Osteoblast (primary cell): ENCODE results near the gene GRIK2. TPM values are rescaled to one million over a fixed set of nuclear protein-coding genes. Genes with fewer than 3 reads are reported as not detected.

Experiments used
- DNase-seq: peaks from one replicate; pipeline ENCODE4 v3.0.0; 2011; ENCODE audit warnings: low spot score, mixed read lengths; ENCODE audit not compliant: insufficient read length; ENCODE audit errors: missing footprints
- H2AFZ ChIP-seq: 2 replicates; pipeline ENCODE4 v1.6.0; 2011; ENCODE audit warnings: mild to moderate bottlenecking, low read length
- H3K27ac ChIP-seq: 2 replicates; pipeline ENCODE4 v1.5.1; 2011; ENCODE audit warnings: mild to moderate bottlenecking, low read depth, low read length, moderate library complexity
- H3K27me3 ChIP-seq: 2 replicates; pipeline ENCODE4 v1.6.0; 2012; ENCODE audit warnings: mild to moderate bottlenecking, control low read depth, inconsistent platforms, low read length, moderate library complexity; ENCODE audit not compliant: insufficient read depth
- H3K36me3 ChIP-seq: 2 replicates; pipeline ENCODE4 v1.5.1; 2011; ENCODE audit warnings: mild to moderate bottlenecking, low read length, control low read depth, moderate library complexity; ENCODE audit not compliant: insufficient read depth
- H3K4me1 ChIP-seq: 2 replicates; pipeline ENCODE4 v1.5.1; 2011; ENCODE audit warnings: mild to moderate bottlenecking, low read length, control low read depth, moderate library complexity; ENCODE audit not compliant: insufficient read depth
- H3K4me2 ChIP-seq: 2 replicates; pipeline ENCODE4 v1.6.0; 2011; ENCODE audit warnings: mild to moderate bottlenecking, low read length; ENCODE audit not compliant: insufficient read depth
- H3K4me3 ChIP-seq: fragments of 200-600 bp; sonication (generic); 3 replicates; pipeline ENCODE4 v1.5.1; 2012; ENCODE audit warnings: mild to moderate bottlenecking, low read length, inconsistent platforms; ENCODE audit not compliant: insufficient read depth
- H3K79me2 ChIP-seq: 2 replicates; pipeline ENCODE4 v1.6.0; 2012; ENCODE audit warnings: mild to moderate bottlenecking, low read length, control low read depth, inconsistent platforms; ENCODE audit not compliant: insufficient read depth
- H3K9me3 ChIP-seq: 2 replicates; pipeline ENCODE4 v1.5.1; 2011; ENCODE audit warnings: low read depth, low read length, control low read depth
- H4K20me1 ChIP-seq: 2 replicates; pipeline ENCODE4 v1.6.0; 2012; ENCODE audit warnings: mild to moderate bottlenecking, low read length, control low read depth; ENCODE audit not compliant: insufficient read depth
- total RNA-seq: library from RNA; depleted of rRNA; stranded (reverse); fragments of >200 nt; gene quantifications from 2 replicates; pipeline ENCODE4 v1.2.3, GENCODE V29; 2012
- TF ChIP-seq, protein P1 (sequence below): IDR thresholded peaks from 2 replicates; pipeline ENCODE4 v1.5.1; 2011; ENCODE audit warnings: mild to moderate bottlenecking, low read depth, low read length, moderate library complexity; ENCODE audit errors: extremely low read depth

GRIK2 gene
- total RNA-seq, 1 donor = 0.72 TPM

DNA sequence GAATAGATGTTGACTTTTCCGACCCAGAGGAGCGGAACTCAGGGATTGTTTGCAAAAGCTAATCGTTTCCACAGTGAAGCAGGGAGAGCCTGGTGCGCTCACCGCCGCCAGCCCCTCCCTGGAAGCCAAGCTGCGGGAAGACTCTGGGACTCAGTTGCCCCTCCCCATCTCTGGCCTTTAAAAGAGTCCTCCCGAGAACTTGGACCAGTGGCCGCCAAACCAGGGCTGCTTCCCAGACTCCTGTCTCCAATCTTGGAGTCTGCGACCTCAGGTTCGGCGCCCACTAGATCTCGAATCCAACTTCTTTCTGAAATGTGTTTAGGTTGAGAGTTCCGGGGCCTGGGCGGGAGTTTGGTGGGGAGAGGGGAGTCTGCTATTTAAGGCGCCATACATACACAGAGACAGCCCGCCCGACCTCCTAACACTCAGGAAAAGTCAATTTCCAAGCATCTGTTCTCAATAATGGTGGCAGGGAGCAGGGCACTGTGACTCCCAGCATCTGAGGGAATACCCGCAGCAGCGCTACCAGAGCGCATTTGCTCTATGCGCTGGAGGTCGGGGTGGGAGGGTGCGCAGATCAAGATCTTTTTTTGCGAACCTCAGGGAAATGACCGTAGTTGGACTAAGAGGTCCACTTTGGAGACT lies 800 bp upstream of the GRIK2 start:
- H3K27ac ChIP-seq = no peak overlapping the region

DNA sequence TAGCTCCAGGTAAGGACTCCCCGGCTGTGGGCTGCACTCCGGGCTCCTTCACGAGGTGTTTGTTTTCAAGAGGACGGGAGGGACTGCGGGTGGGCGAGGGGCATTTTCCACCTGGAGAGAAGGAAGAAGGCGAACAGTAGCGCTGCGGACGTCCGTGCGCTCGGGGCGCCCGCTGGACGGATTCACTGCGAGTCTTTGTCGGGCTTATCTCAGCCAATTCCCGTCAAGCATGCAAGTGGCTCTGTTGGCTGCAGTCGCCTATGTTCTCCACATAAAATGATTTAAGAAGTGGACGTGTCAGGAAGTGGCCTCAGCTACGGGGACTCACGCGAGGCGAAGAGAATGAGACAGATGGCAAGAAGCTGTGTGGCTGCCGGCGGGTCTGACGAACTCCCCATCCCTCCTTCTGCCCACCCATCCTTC lies 332 bp downstream of the GRIK2 start:
- H3K27me3 ChIP-seq = peaks cover 9% of the 10 kb centered on the region
- no peak overlapping the region for H3K27ac ChIP-seq
- no peaks in the 10 kb centered on the region for H3K79me2 ChIP-seq
- H2AFZ ChIP-seq = no peak overlapping the region
- no peaks in the 10 kb centered on the region for H3K36me3 ChIP-seq
- DNase-seq = no peak
- peak overlapping the region; percentile 63 for H3K4me3 ChIP-seq
- peak overlapping the region; percentile 76 for H3K4me2 ChIP-seq
- no peaks in the 10 kb centered on the region for H3K9me3 ChIP-seq
- no peaks in the 10 kb centered on the region for H3K4me1 ChIP-seq
- H4K20me1 ChIP-seq = no peaks in the 10 kb centered on the region
- TF ChIP-seq, protein P1, sequence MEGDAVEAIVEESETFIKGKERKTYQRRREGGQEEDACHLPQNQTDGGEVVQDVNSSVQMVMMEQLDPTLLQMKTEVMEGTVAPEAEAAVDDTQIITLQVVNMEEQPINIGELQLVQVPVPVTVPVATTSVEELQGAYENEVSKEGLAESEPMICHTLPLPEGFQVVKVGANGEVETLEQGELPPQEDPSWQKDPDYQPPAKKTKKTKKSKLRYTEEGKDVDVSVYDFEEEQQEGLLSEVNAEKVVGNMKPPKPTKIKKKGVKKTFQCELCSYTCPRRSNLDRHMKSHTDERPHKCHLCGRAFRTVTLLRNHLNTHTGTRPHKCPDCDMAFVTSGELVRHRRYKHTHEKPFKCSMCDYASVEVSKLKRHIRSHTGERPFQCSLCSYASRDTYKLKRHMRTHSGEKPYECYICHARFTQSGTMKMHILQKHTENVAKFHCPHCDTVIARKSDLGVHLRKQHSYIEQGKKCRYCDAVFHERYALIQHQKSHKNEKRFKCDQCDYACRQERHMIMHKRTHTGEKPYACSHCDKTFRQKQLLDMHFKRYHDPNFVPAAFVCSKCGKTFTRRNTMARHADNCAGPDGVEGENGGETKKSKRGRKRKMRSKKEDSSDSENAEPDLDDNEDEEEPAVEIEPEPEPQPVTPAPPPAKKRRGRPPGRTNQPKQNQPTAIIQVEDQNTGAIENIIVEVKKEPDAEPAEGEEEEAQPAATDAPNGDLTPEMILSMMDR = no peak

More for the DNA sequence above, 800 bp upstream of the GRIK2 start:
- H3K36me3 ChIP-seq = no peaks in the 10 kb centered on the region
- no peaks in the 10 kb centered on the region for H4K20me1 ChIP-seq
- peak overlapping the region; percentile 63 for H3K4me3 ChIP-seq
- TF ChIP-seq, protein P1 = no peak
- peaks cover 9% of the 10 kb centered on the region for H3K27me3 ChIP-seq
- no peaks in the 10 kb centered on the region for H3K4me1 ChIP-seq
- no peak overlapping the region for H2AFZ ChIP-seq
- no peak for DNase-seq
- no peaks in the 10 kb centered on the region for H3K9me3 ChIP-seq
- no peaks in the 10 kb centered on the region for H3K79me2 ChIP-seq
- peak overlapping the region; percentile 76 for H3K4me2 ChIP-seq

DNA sequence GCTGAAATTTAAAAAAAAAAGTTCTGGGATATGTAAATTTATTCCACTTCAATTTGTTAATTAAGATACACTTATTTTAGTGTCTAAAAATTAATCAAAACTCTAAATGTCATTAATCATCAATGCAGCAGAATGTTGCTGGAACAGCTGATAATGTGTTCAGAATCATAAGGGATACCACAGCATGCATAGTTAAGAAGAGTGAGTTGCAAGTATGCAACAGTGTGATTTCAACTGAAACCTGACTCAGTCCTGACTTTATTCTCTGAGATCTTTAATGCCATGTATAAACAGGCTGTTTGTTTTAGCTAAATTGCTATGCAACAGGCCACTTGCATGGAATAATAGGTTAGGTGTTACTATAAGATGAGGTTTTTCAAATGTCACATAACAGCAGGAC lies 1.4 kb downstream of the GRIK2 start:
- H3K4me1 ChIP-seq = no peaks in the 10 kb centered on the region
- no peaks in the 10 kb centered on the region for H3K36me3 ChIP-seq
- no peaks in the 10 kb centered on the region for H4K20me1 ChIP-seq
- H3K4me2 ChIP-seq = no peak overlapping the region
- no peaks in the 10 kb centered on the region for H3K9me3 ChIP-seq
- no peak overlapping the region for H2AFZ ChIP-seq
- TF ChIP-seq, protein P1 = no peak
- H3K79me2 ChIP-seq = no peaks in the 10 kb centered on the region
- no peak for DNase-seq
- no peak overlapping the region for H3K4me3 ChIP-seq
- peaks cover 9% of the 10 kb centered on the region for H3K27me3 ChIP-seq
- H3K27ac ChIP-seq = no peak overlapping the region

DNA sequence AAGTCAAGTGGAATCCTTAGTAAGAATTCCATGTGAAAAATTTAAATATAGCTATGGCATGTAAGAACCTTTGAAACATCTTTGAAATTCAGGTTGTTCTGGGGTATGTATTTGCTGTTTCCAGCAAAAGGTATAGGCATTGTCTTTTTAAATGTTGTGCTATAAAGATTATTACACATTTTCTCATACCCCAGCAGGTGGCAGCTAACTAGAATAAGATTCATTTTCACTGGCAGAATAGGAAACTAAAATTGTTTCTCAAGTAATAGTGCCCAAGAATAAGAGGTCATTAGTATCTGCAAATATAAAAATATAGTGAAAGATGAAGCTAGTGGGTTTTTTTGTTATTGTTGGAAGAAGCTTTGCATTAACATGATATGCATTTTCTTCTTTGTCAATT lies 1.8 kb downstream of the GRIK2 start:
- Histone ChIP-seq H3K27ac (no peak overlapping the region), H3K27me3 (peaks cover 9% of the 10 kb centered on the region), H2AFZ (no peak overlapping the region), H3K4me2 (no peak overlapping the region), H3K4me3 (no peak overlapping the region), H3K36me3 (no peaks in the 10 kb centered on the region), H3K79me2 (no peaks in the 10 kb centered on the region), H3K4me1 (no peaks in the 10 kb centered on the region), H3K9me3 (no peaks in the 10 kb centered on the region), H4K20me1 (no peaks in the 10 kb centered on the region)
- no peak for DNase-seq
- TF ChIP-seq, protein P1 = peak; percentile 10
